ENCODE results near the gene ST8SIA5.

Gene ST8SIA5

GRCh38 chr18:46751882-46752281 is 5.0 kb downstream of the ST8SIA5 start:
- DNase-seq: no peak
- in situ Hi-C loops (cut with MboI; ENCODE audit: low pct_unique_long_range_greater_than_20kb, low sequenced_read_pairs): no loop called here

- in situ Hi-C loops (cut with MboI; ENCODE audit: low pct_unique_long_range_greater_than_20kb, low sequenced_read_pairs): no loop called here
- DNase-seq: no peak
Measured at GRCh38 chr18:46750626-46751025, 6.2 kb downstream of the ST8SIA5 start.

GRCh38 chr18:46748466-46748865 is 8.4 kb downstream of the ST8SIA5 start:
- no peak for DNase-seq
- in situ Hi-C loops (cut with MboI; ENCODE audit: low pct_unique_long_range_greater_than_20kb, low sequenced_read_pairs): no loop called here

GRCh38 chr18:46740046-46740445 is 16.8 kb downstream of the ST8SIA5 start:
- no peak for DNase-seq
- in situ Hi-C loops (cut with MboI; ENCODE audit: low pct_unique_long_range_greater_than_20kb, low sequenced_read_pairs): no loop called here

- in situ Hi-C loops (cut with MboI; ENCODE audit: low pct_unique_long_range_greater_than_20kb, low sequenced_read_pairs): no loop called here
- no peak for DNase-seq
Measured at GRCh38 chr18:46738491-46738890, 18.4 kb downstream of the ST8SIA5 start.

- DNase-seq: no peak
- in situ Hi-C loops (cut with MboI; ENCODE audit: low pct_unique_long_range_greater_than_20kb, low sequenced_read_pairs): no loop called here
Measured at GRCh38 chr18:46736736-46737135, 20.1 kb downstream of the ST8SIA5 start.

- no peak for DNase-seq
- in situ Hi-C loops (cut with MboI; ENCODE audit: low pct_unique_long_range_greater_than_20kb, low sequenced_read_pairs): no loop called here
Measured at GRCh38 chr18:46736135-46736534, 20.7 kb downstream of the ST8SIA5 start.

- in situ Hi-C loops (cut with MboI; ENCODE audit: low pct_unique_long_range_greater_than_20kb, low sequenced_read_pairs): no loop called here
- DNase-seq: no peak
Measured at GRCh38 chr18:46734981-46735380, 21.9 kb downstream of the ST8SIA5 start.

- no peak for DNase-seq
- in situ Hi-C loops (cut with MboI; ENCODE audit: low pct_unique_long_range_greater_than_20kb, low sequenced_read_pairs): no loop called here
Measured at GRCh38 chr18:46733872-46734271, 23.0 kb downstream of the ST8SIA5 start.

GRCh38 chr18:46732801-46733200 is 24.1 kb downstream of the ST8SIA5 start:
- DNase-seq: no peak
- in situ Hi-C loops (cut with MboI; ENCODE audit: low pct_unique_long_range_greater_than_20kb, low sequenced_read_pairs): no loop called here

GRCh38 chr18:46732201-46732600 is 24.7 kb downstream of the ST8SIA5 start:
- in situ Hi-C loops (cut with MboI; ENCODE audit: low pct_unique_long_range_greater_than_20kb, low sequenced_read_pairs): no loop called here
- no peak for DNase-seq

- in situ Hi-C loops (cut with MboI; ENCODE audit: low pct_unique_long_range_greater_than_20kb, low sequenced_read_pairs): no loop called here
- DNase-seq: no peak
Measured at GRCh38 chr18:46731316-46731715, 25.5 kb downstream of the ST8SIA5 start.

- in situ Hi-C loops (cut with MboI; ENCODE audit: low pct_unique_long_range_greater_than_20kb, low sequenced_read_pairs): no loop called here
Measured at GRCh38 chr18:46728219-46728930, 28.5 kb downstream of the ST8SIA5 start.

GRCh38 chr18:46727177-46727576 is 29.7 kb downstream of the ST8SIA5 start:
- in situ Hi-C loops (cut with MboI; ENCODE audit: low pct_unique_long_range_greater_than_20kb, low sequenced_read_pairs): no loop called here
- no peak for DNase-seq

More at GRCh38 chr18:46728219-46728930, 28.5 kb downstream of the ST8SIA5 start:
- DNase-seq: no peak

GRCh38 chr18:46725310-46725709 is 31.5 kb downstream of the ST8SIA5 start:
- DNase-seq: no peak
- in situ Hi-C loops (cut with MboI; ENCODE audit: low pct_unique_long_range_greater_than_20kb, low sequenced_read_pairs): no loop called here

- in situ Hi-C loops (cut with MboI; ENCODE audit: low pct_unique_long_range_greater_than_20kb, low sequenced_read_pairs): no loop called here
- no peak for DNase-seq
Measured at GRCh38 chr18:46723856-46724415, 32.9 kb downstream of the ST8SIA5 start.

GRCh38 chr18:46722051-46722450 is 34.8 kb downstream of the ST8SIA5 start:
- DNase-seq: no peak
- in situ Hi-C loops (cut with MboI; ENCODE audit: low pct_unique_long_range_greater_than_20kb, low sequenced_read_pairs): no loop called here

- in situ Hi-C loops (cut with MboI; ENCODE audit: low pct_unique_long_range_greater_than_20kb, low sequenced_read_pairs): no loop called here
- no peak for DNase-seq
Measured at GRCh38 chr18:46721331-46721730, 35.5 kb downstream of the ST8SIA5 start.

- DNase-seq: no peak
- in situ Hi-C loops (cut with MboI; ENCODE audit: low pct_unique_long_range_greater_than_20kb, low sequenced_read_pairs): no loop called here
Measured at GRCh38 chr18:46720521-46720920, 36.3 kb downstream of the ST8SIA5 start.

GRCh38 chr18:46720092-46720491 is 36.8 kb downstream of the ST8SIA5 start:
- no peak for DNase-seq
- in situ Hi-C loops (cut with MboI; ENCODE audit: low pct_unique_long_range_greater_than_20kb, low sequenced_read_pairs): no loop called here

- no peak for DNase-seq
- in situ Hi-C loops (cut with MboI; ENCODE audit: low pct_unique_long_range_greater_than_20kb, low sequenced_read_pairs): no loop called here
Measured at GRCh38 chr18:46719388-46719787, 37.5 kb downstream of the ST8SIA5 start.

Measured in KBM-7 (cell line).